ENCODE measurements around the gene BRCA1.

BRCA1 gene

DNA sequence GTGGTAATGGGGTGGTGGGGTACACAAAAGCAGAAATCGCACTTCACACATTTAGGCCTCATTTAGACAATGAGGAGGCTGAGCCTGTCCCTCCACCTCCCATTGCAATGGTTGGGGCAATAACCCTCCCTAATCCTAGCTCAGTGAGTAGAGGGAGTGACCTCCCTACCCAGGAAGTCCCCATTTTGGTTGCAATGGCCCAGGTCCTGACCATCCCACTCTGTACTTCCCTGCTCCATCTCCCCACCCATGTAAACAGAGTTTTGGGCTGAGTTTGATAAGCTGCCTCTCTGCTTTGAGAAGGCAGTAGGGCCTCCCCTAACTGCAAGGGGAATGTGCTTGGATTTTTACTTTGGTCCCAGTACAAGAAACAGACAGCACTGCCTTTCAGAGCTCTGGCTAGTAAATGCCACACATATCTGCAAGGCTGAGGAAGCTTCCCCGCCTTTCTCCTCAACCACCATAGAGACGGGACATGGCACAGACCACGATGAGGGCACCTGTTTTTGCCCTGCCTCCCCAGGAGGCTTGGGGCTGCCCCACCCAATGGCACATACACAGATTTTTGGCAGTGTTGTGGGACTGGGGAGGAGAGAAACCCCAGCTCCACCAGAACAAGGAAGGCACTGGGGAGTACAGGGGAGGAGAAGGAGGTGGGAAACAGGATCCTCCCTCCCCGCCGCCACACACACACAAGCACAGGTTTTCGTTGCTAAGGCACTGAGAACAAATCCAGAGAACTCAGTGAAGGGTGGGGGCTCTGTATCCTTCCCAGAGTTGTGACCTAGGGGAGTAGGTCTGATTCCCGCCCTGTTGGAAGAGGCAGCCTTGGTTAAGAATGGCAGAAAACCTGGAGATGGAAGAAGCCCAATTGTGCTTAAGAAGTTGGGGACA is 110.3 kb downstream of the BRCA1 start:
- TF ChIP-seq, protein P1, sequence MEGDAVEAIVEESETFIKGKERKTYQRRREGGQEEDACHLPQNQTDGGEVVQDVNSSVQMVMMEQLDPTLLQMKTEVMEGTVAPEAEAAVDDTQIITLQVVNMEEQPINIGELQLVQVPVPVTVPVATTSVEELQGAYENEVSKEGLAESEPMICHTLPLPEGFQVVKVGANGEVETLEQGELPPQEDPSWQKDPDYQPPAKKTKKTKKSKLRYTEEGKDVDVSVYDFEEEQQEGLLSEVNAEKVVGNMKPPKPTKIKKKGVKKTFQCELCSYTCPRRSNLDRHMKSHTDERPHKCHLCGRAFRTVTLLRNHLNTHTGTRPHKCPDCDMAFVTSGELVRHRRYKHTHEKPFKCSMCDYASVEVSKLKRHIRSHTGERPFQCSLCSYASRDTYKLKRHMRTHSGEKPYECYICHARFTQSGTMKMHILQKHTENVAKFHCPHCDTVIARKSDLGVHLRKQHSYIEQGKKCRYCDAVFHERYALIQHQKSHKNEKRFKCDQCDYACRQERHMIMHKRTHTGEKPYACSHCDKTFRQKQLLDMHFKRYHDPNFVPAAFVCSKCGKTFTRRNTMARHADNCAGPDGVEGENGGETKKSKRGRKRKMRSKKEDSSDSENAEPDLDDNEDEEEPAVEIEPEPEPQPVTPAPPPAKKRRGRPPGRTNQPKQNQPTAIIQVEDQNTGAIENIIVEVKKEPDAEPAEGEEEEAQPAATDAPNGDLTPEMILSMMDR (IDR thresholded peaks at IDR 0.05; ENCODE audit: low read depth, low read length) = no peak
- DNase-seq (ENCODE audit: low read depth in 2 of 2) = no peak
- no peak overlapping the region for H3K4me3 ChIP-seq (replicated peaks in 1 of 2; ENCODE audit: low read depth in 2 of 2, low read length in 2 of 2)

DNA sequence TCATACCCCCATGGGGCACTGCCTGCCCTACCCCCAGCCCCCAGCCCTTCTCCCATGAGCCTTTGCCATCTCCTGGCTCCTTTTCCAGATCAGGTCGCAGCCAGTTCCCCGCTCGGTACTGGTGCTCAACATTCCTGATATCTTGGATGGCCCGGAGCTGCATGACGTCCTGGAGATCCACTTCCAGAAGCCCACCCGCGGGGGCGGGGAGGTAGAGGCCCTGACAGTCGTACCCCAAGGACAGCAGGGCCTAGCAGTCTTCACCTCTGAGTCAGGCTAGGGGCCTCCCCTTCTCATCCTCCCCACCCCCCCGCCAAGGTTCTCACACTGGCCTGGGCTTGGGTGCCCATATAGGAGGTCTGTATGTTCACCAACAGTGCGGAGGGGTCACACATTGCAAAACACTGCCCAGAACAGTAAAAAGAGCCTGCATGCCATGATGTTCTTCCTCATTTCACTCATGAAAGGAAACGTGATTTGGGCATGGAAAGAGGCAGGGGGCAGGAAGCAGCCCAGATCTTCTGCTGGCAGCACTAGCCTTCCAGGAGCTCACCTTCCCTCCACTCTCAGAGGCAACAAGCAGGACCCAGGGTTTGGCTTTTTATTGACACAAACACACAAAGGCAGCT is 111.0 kb downstream of the BRCA1 start:
- DNase-seq (ENCODE audit: low read depth in 2 of 2) = no peak
- TF ChIP-seq, protein P1 (IDR thresholded peaks at IDR 0.05; ENCODE audit: low read depth, low read length) = no peak
- H3K4me3 ChIP-seq (replicated peaks in 1 of 2; ENCODE audit: low read depth in 2 of 2, low read length in 2 of 2) = no peak overlapping the region

DNA sequence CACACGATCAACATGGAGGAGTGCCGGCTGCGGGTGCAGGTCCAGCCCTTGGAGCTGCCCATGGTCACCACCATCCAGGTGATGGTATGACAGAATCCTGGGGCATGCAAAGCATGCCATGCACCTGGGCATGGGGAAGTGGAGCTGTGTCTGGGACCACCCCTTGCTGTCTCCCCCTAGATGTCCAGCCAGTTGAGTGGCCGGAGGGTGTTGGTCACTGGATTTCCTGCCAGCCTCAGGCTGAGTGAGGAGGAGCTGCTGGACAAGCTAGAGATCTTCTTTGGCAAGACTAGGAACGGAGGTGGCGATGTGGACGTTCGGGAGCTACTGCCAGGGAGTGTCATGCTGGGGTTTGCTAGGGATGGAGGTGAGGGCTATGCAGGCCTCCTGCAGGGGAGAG is 111.9 kb downstream of the BRCA1 start:
- H3K4me3 ChIP-seq (replicated peaks in 1 of 2; ENCODE audit: low read depth in 2 of 2, low read length in 2 of 2) = no peak overlapping the region
- TF ChIP-seq, protein P1 (IDR thresholded peaks at IDR 0.05; ENCODE audit: low read depth, low read length) = no peak
- no peak for DNase-seq (ENCODE audit: low read depth in 2 of 2)

DNA sequence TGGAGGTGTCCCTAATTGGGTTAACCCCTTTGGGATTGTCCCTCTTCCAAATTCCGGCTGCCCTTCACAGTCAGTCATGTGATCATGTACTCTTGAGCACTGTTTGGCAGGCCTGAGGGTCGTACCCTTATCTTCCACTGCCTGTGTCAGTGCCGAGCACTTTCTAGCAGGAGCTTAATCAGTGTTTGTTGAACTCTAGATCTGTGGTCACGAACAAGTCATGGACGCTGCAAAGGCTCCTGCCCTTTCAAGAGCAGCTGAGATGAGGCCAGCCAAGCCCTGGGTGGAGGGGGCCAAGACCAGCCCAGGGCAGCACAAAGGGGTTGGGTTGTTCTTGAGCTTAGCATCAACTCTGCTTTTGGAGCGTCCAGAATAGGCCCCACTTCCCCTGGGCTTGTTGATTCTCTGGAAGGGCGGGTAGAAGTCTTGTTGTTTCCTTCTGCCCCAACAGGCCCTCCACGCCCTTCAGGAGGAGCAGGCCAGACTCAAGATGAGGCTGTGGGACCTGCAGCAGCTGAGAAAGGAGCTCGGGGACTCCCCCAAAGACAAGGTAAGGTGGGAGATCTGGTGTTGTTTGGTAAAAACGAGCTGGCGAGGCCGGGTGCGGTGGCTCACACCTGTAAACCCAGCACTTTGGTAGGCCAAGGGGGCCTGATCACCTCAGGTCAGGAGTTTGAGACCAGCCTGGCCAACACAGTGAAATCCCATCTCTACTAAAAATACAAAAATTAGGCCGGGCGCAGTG is 113.3 kb downstream of the BRCA1 start:
- TF ChIP-seq, protein P1 (IDR thresholded peaks at IDR 0.05; ENCODE audit: low read depth, low read length) = no peak
- no peak overlapping the region for H3K4me3 ChIP-seq (replicated peaks in 1 of 2; ENCODE audit: low read depth in 2 of 2, low read length in 2 of 2)
- no peak for DNase-seq (ENCODE audit: low read depth in 2 of 2)

DNA sequence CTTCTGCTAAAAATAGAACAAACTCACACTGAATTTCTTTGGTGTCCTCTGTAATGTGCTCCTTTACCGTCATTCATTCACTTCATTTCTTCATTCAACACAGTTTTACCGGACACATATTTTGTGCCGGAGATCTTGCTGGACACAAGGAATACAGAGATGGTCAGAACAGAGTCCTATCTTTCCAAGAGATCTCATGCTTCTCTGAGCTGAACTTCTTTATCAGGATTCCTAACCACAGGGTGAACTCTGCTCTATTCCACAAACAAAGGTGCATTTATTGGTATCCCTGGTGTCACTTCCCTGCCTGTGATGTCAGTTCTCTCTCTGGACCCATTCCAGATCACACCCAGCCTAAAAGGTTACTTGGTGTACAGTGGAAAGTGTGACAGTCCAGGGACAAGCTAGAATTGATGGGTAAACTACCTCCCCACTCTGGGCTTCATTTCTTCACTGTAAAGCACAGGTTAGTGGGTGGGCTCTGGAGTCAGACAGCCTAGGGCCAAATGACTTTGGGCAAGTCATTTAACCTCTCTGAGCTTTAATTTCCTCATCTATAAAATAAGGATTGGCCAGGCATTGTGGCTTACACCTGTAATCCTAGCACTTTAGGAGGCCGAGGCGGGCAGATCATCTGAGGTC is 114.4 kb downstream of the BRCA1 start:
- TF ChIP-seq, protein P1 (IDR thresholded peaks at IDR 0.05; ENCODE audit: low read depth, low read length) = no peak
- no peak overlapping the region for H3K4me3 ChIP-seq (replicated peaks in 1 of 2; ENCODE audit: low read depth in 2 of 2, low read length in 2 of 2)
- DNase-seq (ENCODE audit: low read depth in 2 of 2) = no peak
